Activated CD8-positive, alpha-beta T cell treated with anti-CD3 and anti-CD28 coated beads for 36 hours (primary cell): Measurements from ENCODE around the gene RNF224. TPM values are rescaled to one million over a fixed set of nuclear protein-coding genes. Genes with fewer than 3 reads are reported as not detected.

Experiments
- ATAC-seq: fragments of 200-7000 bp; cut with Tn5 transposase; one replicate; pipeline ENCODE4 v1.10.0; 2021; ENCODE audit warnings: mild to moderate bottlenecking, moderate library complexity
- CTCF ChIA-PET: fragments of 350-600 bp; sonication (Branson Sonifier 250); formaldehyde crosslinking; loops from one replicate; lab custom pipeline; 2021; ENCODE audit warnings: antibody characterized with exemption; lab: Charles Lee
- POLR2A ChIA-PET: fragments of 350-600 bp; sonication (Branson Sonifier 250); formaldehyde crosslinking; loops from one replicate; lab custom pipeline; 2021; ENCODE audit warnings: antibody characterized with exemption; lab: Charles Lee
- DNase-seq: peaks from one replicate; pipeline ENCODE4 v3.0.0-alpha.2; 2020
- H3K27ac Mint-ChIP-seq: one replicate; pipeline ENCODE4 v1.8.0; 2021; ENCODE audit warnings: mild to moderate bottlenecking, mixed read lengths
- H3K27me3 Mint-ChIP-seq: one replicate; pipeline ENCODE4 v1.8.0; 2021; ENCODE audit warnings: mixed read lengths
- H3K36me3 Mint-ChIP-seq: one replicate; pipeline ENCODE4 v1.8.0; 2021; ENCODE audit warnings: low read depth, mixed read lengths
- H3K4me1 Mint-ChIP-seq: one replicate; pipeline ENCODE4 v1.8.0; 2021; ENCODE audit warnings: low read depth, mixed read lengths
- H3K4me3 Mint-ChIP-seq: one replicate; pipeline ENCODE4 v1.8.0; 2021; ENCODE audit warnings: mild to moderate bottlenecking, moderate library complexity, mixed read lengths
- H3K9me3 Mint-ChIP-seq: one replicate; pipeline ENCODE4 v1.8.0; 2021; ENCODE audit warnings: mixed read lengths
- CTCF ChIP-seq: fragments of 200-600 bp; IDR thresholded peaks from one replicate; pipeline ENCODE4 v1.8.0; 2022; ENCODE audit warnings: antibody characterized with exemption, mild to moderate bottlenecking
- intact Hi-C: fragments of 100-400 bp; cut with micrococcal nuclease; formaldehyde crosslinking; loops from one replicate; pipeline ENCODE4 v1.10.0; 2022
- total RNA-seq, 2 experiments: library from RNA; stranded (reverse); gene quantifications; one replicate each; pipeline ENCODE4 v1.2.3, GENCODE V29; 2021

The RNF224 gene
- total RNA-seq, 2 experiments from 2014 or later: not detected

GRCh38 chr9:137264067-137264466, 36.8 kb downstream of the RNF224 start:
- ChIA-PET CTCF (no interaction called here), POLR2A (interaction anchor here (0.5 to 2.3 kb wide), 5 partner anchors 10 to 146 kb away, joined by 3 to 8 read pairs (median 3); no protein-coding TSS in a partner anchor)
- Mint-ChIP-seq H3K4me1 (no peaks in the 10 kb centered on the region), H3K36me3 (peaks cover 25% of the 10 kb centered on the region), H3K9me3 (no peaks in the 10 kb centered on the region), H3K27me3 (no peaks in the 10 kb centered on the region), H3K4me3 (no peak overlapping the region), H3K27ac (no peak overlapping the region)
- intact Hi-C loops: no loop called here
- DNase-seq: no peak
- no peak for TF ChIP-seq CTCF
- no peak for ATAC-seq

- no peak overlapping the region for H3K27ac Mint-ChIP-seq
- ChIA-PET CTCF (no interaction called here), POLR2A (interaction anchor here (0.7 to 2.3 kb wide), 3 partner anchors 9 to 16 kb away, joined by 3 to 8 read pairs (median 5); partner anchors contain the start of gene TOR4A)
- H3K9me3 Mint-ChIP-seq: no peaks in the 10 kb centered on the region
- no peak for TF ChIP-seq CTCF
- intact Hi-C loops: no loop called here
- H3K27me3 Mint-ChIP-seq: no peaks in the 10 kb centered on the region
- no peak overlapping the region for H3K4me3 Mint-ChIP-seq
- peaks cover 33% of the 10 kb centered on the region for H3K36me3 Mint-ChIP-seq
- H3K4me1 Mint-ChIP-seq: no peaks in the 10 kb centered on the region
- no peak for DNase-seq
- ATAC-seq: no peak
Measured at GRCh38 chr9:137265496-137266161, 38.3 kb downstream of the RNF224 start.

- H3K36me3 Mint-ChIP-seq: peaks cover 38% of the 10 kb centered on the region
- ATAC-seq (no peak), DNase-seq (no peak)
- H3K27ac Mint-ChIP-seq: no peak overlapping the region
- TF ChIP-seq CTCF: no peak
- peaks cover 4% of the 10 kb centered on the region for H3K4me1 Mint-ChIP-seq
- H3K9me3 Mint-ChIP-seq: no peaks in the 10 kb centered on the region
- intact Hi-C loops: no loop called here
- H3K4me3 Mint-ChIP-seq: no peak overlapping the region
- CTCF ChIA-PET: no interaction called here
- no peaks in the 10 kb centered on the region for H3K27me3 Mint-ChIP-seq
- POLR2A ChIA-PET: interaction anchor here (1.8 to 2.3 kb wide), 2 partner anchors 8 to 11 kb away, joined by 5 to 8 read pairs; partner anchors contain the start of gene TOR4A
Measured at GRCh38 chr9:137266162-137266527, 38.8 kb downstream of the RNF224 start.

- ATAC-seq (no peak), DNase-seq (no peak)
- intact Hi-C loops: no loop called here
- Mint-ChIP-seq H3K4me3 (no peak overlapping the region), H3K27ac (no peak overlapping the region), H3K27me3 (no peaks in the 10 kb centered on the region), H3K9me3 (no peaks in the 10 kb centered on the region), H3K36me3 (peaks cover 38% of the 10 kb centered on the region), H3K4me1 (peaks cover 8% of the 10 kb centered on the region)
- no peak for TF ChIP-seq CTCF
- ChIA-PET POLR2A (interaction anchor here (1.8 kb wide), 1 partner anchor 11 kb away, joined by 5 read pairs; the partner anchor contains the start of gene TOR4A), CTCF (interaction anchor here (1.0 kb wide), 1 partner anchor 30 kb away, joined by 3 read pairs; no protein-coding TSS in a partner anchor)
Measured at GRCh38 chr9:137266585-137267453, 39.5 kb downstream of the RNF224 start.
